HEK293 (cell line): ENCODE measurements around the gene EXOC2.

ENCODE experiments used
- CTCF ChIA-PET: fragments of 350-600 bp; formaldehyde crosslinking; extraction: SDS; loops from one replicate; lab custom pipeline; 2021; ENCODE audit warnings: antibody characterized with exemption; lab: Yijun Ruan, JAX
- POLR2A ChIA-PET: fragments of 300-600 bp; formaldehyde crosslinking; extraction: SDS; loops from one replicate; lab custom pipeline; 2020; ENCODE audit warnings: antibody characterized with exemption, inconsistent platforms; lab: Yijun Ruan, JAX
- H3K27ac ChIP-seq: fragments of 200-500 bp; sonication (Bioruptor generic); 2 replicates; pipeline ENCODE4 v1.5.1; 2014; ENCODE audit warnings: low read depth, low read length, control low read depth, inconsistent platforms; ENCODE audit errors: extremely low read depth
- H3K36me3 ChIP-seq, 2 experiments: fragments of 200-500 bp in 1 of 2; sonication (Bioruptor generic) in 1 of 2; 1 replicate in 1 of 2; 2 replicates in 1 of 2; pipeline ENCODE4 v1.5.1; 2014 to 2017; ENCODE audit warnings: inconsistent platforms in 2 of 2, low read length in 2 of 2; ENCODE audit not compliant: control insufficient read depth in 2 of 2, insufficient read depth in 1 of 2
- H3K4me1 ChIP-seq: fragments of 200-500 bp; sonication (Bioruptor generic); 2 replicates; pipeline ENCODE4 v1.5.1; 2014; ENCODE audit warnings: mild to moderate bottlenecking, low read length, inconsistent platforms; ENCODE audit not compliant: control insufficient read depth, insufficient read depth
- H3K4me3 ChIP-seq: 2 replicates; pipeline ENCODE4 v1.5.1; 2011; ENCODE audit warnings: low read depth, mild to moderate bottlenecking, control low read depth, low read length, moderate library complexity
- H3K9me3 ChIP-seq: fragments of 200-500 bp; sonication (Bioruptor generic); 2 replicates; pipeline ENCODE4 v1.5.1; 2014; ENCODE audit warnings: low read depth, low read length, inconsistent platforms; ENCODE audit not compliant: control insufficient read depth, insufficient read depth
- GLI4 ChIP-seq: fragments of 450-650 bp; formaldehyde crosslinking; IDR thresholded peaks from 2 replicates; pipeline ENCODE4 v1.5.1; 2016; ENCODE audit warnings: missing biosample characterization, missing genetic modification characterization
- MYNN ChIP-seq: fragments of 450-650 bp; formaldehyde crosslinking; IDR thresholded peaks from 2 replicates; pipeline ENCODE4 v1.5.1; 2016; ENCODE audit warnings: missing biosample characterization, missing genetic modification characterization, borderline replicate concordance
- MZF1 ChIP-seq: fragments of 450-650 bp; formaldehyde crosslinking; IDR thresholded peaks from 2 replicates; pipeline ENCODE4 v1.5.1; 2017; ENCODE audit warnings: missing biosample characterization, missing genetic modification characterization, borderline replicate concordance
- ZBTB20 ChIP-seq: fragments of 450-650 bp; formaldehyde crosslinking; IDR thresholded peaks from 2 replicates; pipeline ENCODE4 v1.5.1; 2016; ENCODE audit warnings: missing biosample characterization, missing genetic modification characterization
- ZNF223 ChIP-seq: fragments of 450-650 bp; formaldehyde crosslinking; IDR thresholded peaks from 2 replicates; pipeline ENCODE4 v1.5.1; 2016; ENCODE audit warnings: missing biosample characterization, missing genetic modification characterization
- ZNF292 ChIP-seq: fragments of 450-650 bp; formaldehyde crosslinking; IDR thresholded peaks from 2 replicates; pipeline ENCODE4 v1.5.1; 2016; ENCODE audit warnings: low read depth, missing biosample characterization, missing genetic modification characterization, borderline replicate concordance
- ZNF335 ChIP-seq: fragments of 450-650 bp; formaldehyde crosslinking; conservative IDR thresholded peaks from 2 replicates; pipeline ENCODE4 v1.5.1; 2016; ENCODE audit warnings: missing biosample characterization, missing genetic modification characterization
- ZNF341 ChIP-seq: fragments of 450-650 bp; formaldehyde crosslinking; IDR thresholded peaks from 2 replicates; pipeline ENCODE4; 2016; ENCODE audit warnings: low read depth, missing biosample characterization, missing genetic modification characterization
- ZNF623 ChIP-seq: fragments of 450-650 bp; formaldehyde crosslinking; IDR thresholded peaks from 2 replicates; pipeline ENCODE4 v1.5.1; 2016; ENCODE audit warnings: missing biosample characterization, missing genetic modification characterization
- ZNF701 ChIP-seq: fragments of 450-650 bp; formaldehyde crosslinking; IDR thresholded peaks from 2 replicates; pipeline ENCODE4 v1.5.1; 2016; ENCODE audit warnings: missing biosample characterization, missing genetic modification characterization
- ZNF76 ChIP-seq: fragments of 450-650 bp; formaldehyde crosslinking; IDR thresholded peaks from 2 replicates; pipeline ENCODE4; 2016; ENCODE audit warnings: low read depth, missing biosample characterization, missing genetic modification characterization, borderline replicate concordance
- ZNF768 ChIP-seq: fragments of 450-650 bp; formaldehyde crosslinking; IDR thresholded peaks from 2 replicates; pipeline ENCODE4 v1.5.1; 2018; ENCODE audit warnings: missing biosample characterization, mild to moderate bottlenecking, missing genetic modification characterization
- ZNF830 ChIP-seq: fragments of 450-650 bp; IDR thresholded peaks from 2 replicates; pipeline ENCODE4 v1.5.0; 2018; ENCODE audit warnings: missing biosample characterization, missing genetic modification characterization, low read depth, mild to moderate bottlenecking, moderate library complexity
- ZSCAN30 ChIP-seq: fragments of 450-650 bp; IDR thresholded peaks from 2 replicates; pipeline ENCODE4 v1.5.1; 2018; ENCODE audit warnings: missing biosample characterization, mild to moderate bottlenecking, missing genetic modification characterization, moderate library complexity
- TF ChIP-seq, protein P1 (sequence below): fragments of 450-650 bp; formaldehyde crosslinking; optimal IDR thresholded peaks from 2 replicates; pipeline ENCODE3; 2016; ENCODE audit warnings: missing biosample characterization, mild to moderate bottlenecking, missing genetic modification characterization
- TF ChIP-seq, protein P2 (sequence below): fragments of 450-650 bp; formaldehyde crosslinking; IDR thresholded peaks from 2 replicates; pipeline ENCODE4 v1.5.1; 2017; ENCODE audit warnings: missing biosample characterization, missing genetic modification characterization
- TF ChIP-seq, protein P3 (sequence below): fragments of 450-650 bp; formaldehyde crosslinking; IDR thresholded peaks from 2 replicates; pipeline ENCODE4 v1.5.1; 2017; ENCODE audit warnings: missing biosample characterization, missing genetic modification characterization
- TF ChIP-seq, protein P4 (sequence below): fragments of 450-650 bp; formaldehyde crosslinking; IDR thresholded peaks from 2 replicates; pipeline ENCODE4 v1.5.1; 2016; ENCODE audit warnings: missing biosample characterization, missing genetic modification characterization

Gene EXOC2

DNA sequence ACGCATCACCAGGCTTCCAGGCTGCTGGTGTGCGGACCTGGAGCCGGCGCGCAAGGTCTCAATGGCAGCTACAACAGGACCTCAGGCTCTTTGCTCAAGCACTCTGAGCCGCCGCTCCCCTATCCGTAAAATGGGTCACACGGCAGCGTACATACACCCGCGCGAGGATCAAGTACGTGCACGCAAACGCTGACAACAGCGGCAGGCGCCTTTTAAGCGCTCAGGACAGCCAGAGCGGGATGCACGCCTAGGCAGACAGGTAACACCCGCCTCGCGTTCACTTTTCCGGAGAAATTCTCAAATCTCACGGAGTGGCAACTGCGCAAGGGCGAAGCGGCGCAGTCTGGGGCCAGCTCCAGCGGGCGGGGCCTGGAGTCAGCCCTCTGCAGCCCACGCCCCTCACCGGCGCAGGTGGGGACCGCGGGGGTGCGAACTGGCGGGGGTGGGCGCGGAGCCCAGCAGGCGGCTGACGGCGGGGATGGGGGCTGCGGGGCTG lies 535 bp downstream of the EXOC2 start:
- ChIA-PET CTCF (interaction anchor here (0.7 to 2.3 kb wide), 6 partner anchors 9 to 504 kb away, joined by 3 to 13 read pairs (median 4); no protein-coding TSS in a partner anchor), POLR2A (interaction anchor here (0.9 to 2.2 kb wide), 4 partner anchors 9 to 99 kb away, joined by 5 to 30 read pairs (median 12); no protein-coding TSS in a partner anchor)
- H3K36me3 ChIP-seq = peaks cover 0 to 11% of the 10 kb centered on the region in 2 experiments; a peak in 1 of 3 replicates
- H3K4me1 ChIP-seq = peaks cover 11% of the 10 kb centered on the region
- peak overlapping the region; percentile 92 for H3K27ac ChIP-seq
- TF ChIP-seq ZNF341 (tag by site-specific recombination) = peak; percentile 36; the same call in 1 of the 2 replicates
- peak; percentile 4; the same call in 1 of the 2 replicates for TF ChIP-seq ZBTB20 (tag by site-specific recombination)
- TF ChIP-seq MYNN (tag by site-specific recombination) = no peak
- no peak for TF ChIP-seq ZNF292
- peak; percentile 89 for TF ChIP-seq GLI4 (tag by site-specific recombination)
- TF ChIP-seq ZNF701 (tag by site-specific recombination) = no peak
- peak; percentile 85 for TF ChIP-seq ZNF623 (tag by site-specific recombination)
- TF ChIP-seq, protein P1, sequence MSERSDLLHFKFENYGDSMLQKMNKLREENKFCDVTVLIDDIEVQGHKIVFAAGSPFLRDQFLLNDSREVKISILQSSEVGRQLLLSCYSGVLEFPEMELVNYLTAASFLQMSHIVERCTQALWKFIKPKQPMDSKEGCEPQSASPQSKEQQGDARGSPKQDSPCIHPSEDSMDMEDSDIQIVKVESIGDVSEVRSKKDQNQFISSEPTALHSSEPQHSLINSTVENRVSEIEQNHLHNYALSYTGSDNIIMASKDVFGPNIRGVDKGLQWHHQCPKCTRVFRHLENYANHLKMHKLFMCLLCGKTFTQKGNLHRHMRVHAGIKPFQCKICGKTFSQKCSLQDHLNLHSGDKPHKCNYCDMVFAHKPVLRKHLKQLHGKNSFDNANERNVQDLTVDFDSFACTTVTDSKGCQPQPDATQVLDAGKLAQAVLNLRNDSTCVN (tag by site-specific recombination) = peak; percentile 76
- TF ChIP-seq ZNF76 (tag by site-specific recombination) = 0 out of 2 replicates have a peak, but pooled peaks have one; percentile 14
- TF ChIP-seq, protein P2, sequence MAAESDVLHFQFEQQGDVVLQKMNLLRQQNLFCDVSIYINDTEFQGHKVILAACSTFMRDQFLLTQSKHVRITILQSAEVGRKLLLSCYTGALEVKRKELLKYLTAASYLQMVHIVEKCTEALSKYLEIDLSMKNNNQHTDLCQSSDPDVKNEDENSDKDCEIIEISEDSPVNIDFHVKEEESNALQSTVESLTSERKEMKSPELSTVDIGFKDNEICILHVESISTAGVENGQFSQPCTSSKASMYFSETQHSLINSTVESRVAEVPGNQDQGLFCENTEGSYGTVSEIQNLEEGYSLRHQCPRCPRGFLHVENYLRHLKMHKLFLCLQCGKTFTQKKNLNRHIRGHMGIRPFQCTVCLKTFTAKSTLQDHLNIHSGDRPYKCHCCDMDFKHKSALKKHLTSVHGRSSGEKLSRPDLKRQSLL = peak; percentile 96
- 0 out of 2 replicates have a peak, but pooled peaks have one; percentile 14 for TF ChIP-seq ZSCAN30 (tag by site-specific recombination)
- TF ChIP-seq ZNF335 (tag by site-specific recombination) = peak; percentile 54
- peak; percentile 39; the same call in 1 of the 2 replicates for TF ChIP-seq ZNF768 (tag by site-specific recombination)
- peak; percentile 54; the same call in 1 of the 2 replicates for TF ChIP-seq MZF1
- H3K4me3 ChIP-seq = peak overlapping the region; percentile 67
- H3K9me3 ChIP-seq = no peaks in the 10 kb centered on the region

DNA sequence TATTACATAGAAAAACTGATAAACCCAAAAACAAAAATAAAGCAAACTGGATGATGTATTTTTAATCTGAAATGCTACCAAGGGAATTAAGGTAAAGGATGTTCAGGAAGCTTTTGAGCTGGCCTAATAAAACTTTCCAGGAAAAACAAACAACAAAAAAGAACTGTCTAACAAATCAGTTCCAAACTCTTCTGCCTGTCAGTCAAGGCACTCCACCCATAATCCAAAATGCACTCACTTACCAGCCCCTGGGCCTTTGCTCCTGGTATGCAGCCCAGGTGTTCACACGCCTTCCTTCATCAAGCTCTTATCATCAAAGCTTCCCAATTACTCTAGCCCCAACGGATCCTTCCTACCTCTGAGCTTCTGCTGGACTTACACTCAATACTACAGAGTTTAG lies 3.7 kb downstream of the EXOC2 start:
- POLR2A ChIA-PET = interaction anchor here (0.8 kb wide), 1 partner anchor 9 kb away, joined by 3 read pairs; no protein-coding TSS in a partner anchor
- H3K27ac ChIP-seq = no peak overlapping the region

More for the DNA sequence above, 3.7 kb downstream of the EXOC2 start:
- Histone ChIP-seq H3K4me3 (no peak overlapping the region), H3K4me1 (peaks cover 31% of the 10 kb centered on the region), H3K9me3 (no peaks in the 10 kb centered on the region), H3K36me3 (peaks cover 0 to 11% of the 10 kb centered on the region in 2 experiments; a peak in 1 of 3 replicates)
- CTCF ChIA-PET = interaction anchor here (0.8 to 4.1 kb wide), 7 partner anchors 8 to 1053 kb away, joined by 3 to 25 read pairs (median 4); no protein-coding TSS in a partner anchor
- no peak for TF ChIP-seq ZNF830 (tag by site-specific recombination)
- TF ChIP-seq, protein P3, sequence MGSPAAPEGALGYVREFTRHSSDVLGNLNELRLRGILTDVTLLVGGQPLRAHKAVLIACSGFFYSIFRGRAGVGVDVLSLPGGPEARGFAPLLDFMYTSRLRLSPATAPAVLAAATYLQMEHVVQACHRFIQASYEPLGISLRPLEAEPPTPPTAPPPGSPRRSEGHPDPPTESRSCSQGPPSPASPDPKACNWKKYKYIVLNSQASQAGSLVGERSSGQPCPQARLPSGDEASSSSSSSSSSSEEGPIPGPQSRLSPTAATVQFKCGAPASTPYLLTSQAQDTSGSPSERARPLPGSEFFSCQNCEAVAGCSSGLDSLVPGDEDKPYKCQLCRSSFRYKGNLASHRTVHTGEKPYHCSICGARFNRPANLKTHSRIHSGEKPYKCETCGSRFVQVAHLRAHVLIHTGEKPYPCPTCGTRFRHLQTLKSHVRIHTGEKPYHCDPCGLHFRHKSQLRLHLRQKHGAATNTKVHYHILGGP (tag by site-specific recombination) = peak; percentile 96
- TF ChIP-seq ZNF223 (tag by site-specific recombination) = no peak
- TF ChIP-seq, protein P4, sequence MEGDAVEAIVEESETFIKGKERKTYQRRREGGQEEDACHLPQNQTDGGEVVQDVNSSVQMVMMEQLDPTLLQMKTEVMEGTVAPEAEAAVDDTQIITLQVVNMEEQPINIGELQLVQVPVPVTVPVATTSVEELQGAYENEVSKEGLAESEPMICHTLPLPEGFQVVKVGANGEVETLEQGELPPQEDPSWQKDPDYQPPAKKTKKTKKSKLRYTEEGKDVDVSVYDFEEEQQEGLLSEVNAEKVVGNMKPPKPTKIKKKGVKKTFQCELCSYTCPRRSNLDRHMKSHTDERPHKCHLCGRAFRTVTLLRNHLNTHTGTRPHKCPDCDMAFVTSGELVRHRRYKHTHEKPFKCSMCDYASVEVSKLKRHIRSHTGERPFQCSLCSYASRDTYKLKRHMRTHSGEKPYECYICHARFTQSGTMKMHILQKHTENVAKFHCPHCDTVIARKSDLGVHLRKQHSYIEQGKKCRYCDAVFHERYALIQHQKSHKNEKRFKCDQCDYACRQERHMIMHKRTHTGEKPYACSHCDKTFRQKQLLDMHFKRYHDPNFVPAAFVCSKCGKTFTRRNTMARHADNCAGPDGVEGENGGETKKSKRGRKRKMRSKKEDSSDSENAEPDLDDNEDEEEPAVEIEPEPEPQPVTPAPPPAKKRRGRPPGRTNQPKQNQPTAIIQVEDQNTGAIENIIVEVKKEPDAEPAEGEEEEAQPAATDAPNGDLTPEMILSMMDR (tag by site-specific recombination) = no peak
- TF ChIP-seq GLI4 (tag by site-specific recombination) = no peak
- peak; percentile 84 for TF ChIP-seq ZNF623 (tag by site-specific recombination)
